ENCODE measurements around the gene ZNF554.

DNA sequence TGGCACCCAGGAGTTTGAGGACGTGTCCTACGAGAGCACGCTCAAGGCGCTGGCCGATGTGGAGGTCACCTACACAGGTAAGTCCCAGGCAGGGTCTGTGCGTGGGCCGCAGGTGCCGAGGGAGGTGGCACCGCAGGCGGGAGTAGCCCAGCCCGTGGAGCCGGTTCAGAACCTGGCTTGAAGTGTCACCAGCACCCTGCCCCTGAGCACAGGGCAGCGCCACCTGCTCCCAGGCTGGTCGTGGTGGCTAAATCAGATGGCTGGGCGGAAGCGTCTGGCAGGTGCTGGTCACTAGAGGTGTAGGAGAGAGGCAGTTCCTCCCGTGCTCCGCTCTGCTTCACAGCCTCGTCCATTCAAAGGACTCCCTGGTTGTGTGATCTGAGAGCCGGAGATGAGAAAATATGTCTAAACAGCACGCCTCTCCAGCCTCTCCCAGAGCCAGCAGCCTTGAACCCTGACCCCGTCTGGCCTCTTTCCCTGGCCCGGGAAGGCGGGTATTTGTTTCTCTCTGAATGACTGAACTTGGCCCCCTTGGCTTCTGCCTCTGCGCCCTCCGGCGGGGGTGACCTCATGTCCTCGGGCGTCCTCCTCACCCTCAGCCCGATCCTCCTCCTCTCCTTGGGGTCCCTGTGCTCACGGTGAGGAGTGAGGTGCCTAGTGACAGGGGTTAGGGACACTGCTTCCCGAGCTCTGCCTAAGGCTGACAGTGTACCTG is 29.0 kb upstream of the ZNF554 start:
- no peak for TF ChIP-seq POLR2A (IDR thresholded peaks at IDR 0.05)
- TF ChIP-seq, protein P1, sequence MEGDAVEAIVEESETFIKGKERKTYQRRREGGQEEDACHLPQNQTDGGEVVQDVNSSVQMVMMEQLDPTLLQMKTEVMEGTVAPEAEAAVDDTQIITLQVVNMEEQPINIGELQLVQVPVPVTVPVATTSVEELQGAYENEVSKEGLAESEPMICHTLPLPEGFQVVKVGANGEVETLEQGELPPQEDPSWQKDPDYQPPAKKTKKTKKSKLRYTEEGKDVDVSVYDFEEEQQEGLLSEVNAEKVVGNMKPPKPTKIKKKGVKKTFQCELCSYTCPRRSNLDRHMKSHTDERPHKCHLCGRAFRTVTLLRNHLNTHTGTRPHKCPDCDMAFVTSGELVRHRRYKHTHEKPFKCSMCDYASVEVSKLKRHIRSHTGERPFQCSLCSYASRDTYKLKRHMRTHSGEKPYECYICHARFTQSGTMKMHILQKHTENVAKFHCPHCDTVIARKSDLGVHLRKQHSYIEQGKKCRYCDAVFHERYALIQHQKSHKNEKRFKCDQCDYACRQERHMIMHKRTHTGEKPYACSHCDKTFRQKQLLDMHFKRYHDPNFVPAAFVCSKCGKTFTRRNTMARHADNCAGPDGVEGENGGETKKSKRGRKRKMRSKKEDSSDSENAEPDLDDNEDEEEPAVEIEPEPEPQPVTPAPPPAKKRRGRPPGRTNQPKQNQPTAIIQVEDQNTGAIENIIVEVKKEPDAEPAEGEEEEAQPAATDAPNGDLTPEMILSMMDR (IDR thresholded peaks at IDR 0.05 in 8 of 11, conservative IDR thresholded peaks at IDR 0.05 in 3 of 11), result no peak
